ENCODE results near the gene ITPRIPL2.

DNA sequence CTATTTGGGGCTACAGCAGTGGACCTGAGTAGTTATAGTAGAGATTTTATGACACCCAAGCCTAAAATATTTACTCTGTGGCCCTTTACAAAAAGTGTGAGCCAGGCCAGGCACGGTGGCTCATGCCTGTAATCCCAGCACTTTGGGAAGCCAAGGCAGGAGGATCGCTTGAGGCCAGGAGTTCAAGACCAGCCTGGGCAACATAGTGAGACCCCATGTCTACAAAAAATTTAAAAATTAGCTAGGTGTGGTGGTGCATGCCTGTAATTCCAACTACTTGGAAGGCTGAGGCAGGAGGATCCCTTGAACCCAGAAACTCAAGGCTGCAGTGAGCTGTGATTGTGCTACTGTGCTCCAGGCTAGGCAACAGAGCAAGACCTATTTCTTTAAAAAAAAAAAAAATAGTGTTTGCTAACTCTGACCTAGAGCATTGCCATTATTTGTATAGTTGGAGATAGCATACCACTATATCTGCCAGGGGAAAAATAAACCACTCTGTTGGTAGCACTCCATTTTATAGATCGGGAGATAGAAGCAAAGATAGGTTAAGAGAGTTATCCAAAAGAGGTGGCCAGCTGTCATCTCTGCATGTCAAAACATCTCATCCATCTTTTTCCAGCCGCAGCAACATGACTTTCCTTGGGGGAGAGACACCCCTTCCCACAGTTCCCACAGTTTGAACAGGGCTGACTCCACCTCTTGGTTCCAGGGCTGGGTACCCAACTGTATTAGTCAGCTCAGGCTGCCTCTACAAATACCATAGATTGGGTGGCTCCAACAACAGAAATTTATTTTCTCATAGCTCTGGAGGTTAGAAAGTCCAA, 3.0 kb upstream of the ITPRIPL2 start:
- no peak for TF ChIP-seq EZH2 (IDR thresholded peaks at IDR 0.05; ENCODE audit: low read length)
- TF ChIP-seq, protein P1, sequence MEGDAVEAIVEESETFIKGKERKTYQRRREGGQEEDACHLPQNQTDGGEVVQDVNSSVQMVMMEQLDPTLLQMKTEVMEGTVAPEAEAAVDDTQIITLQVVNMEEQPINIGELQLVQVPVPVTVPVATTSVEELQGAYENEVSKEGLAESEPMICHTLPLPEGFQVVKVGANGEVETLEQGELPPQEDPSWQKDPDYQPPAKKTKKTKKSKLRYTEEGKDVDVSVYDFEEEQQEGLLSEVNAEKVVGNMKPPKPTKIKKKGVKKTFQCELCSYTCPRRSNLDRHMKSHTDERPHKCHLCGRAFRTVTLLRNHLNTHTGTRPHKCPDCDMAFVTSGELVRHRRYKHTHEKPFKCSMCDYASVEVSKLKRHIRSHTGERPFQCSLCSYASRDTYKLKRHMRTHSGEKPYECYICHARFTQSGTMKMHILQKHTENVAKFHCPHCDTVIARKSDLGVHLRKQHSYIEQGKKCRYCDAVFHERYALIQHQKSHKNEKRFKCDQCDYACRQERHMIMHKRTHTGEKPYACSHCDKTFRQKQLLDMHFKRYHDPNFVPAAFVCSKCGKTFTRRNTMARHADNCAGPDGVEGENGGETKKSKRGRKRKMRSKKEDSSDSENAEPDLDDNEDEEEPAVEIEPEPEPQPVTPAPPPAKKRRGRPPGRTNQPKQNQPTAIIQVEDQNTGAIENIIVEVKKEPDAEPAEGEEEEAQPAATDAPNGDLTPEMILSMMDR (optimal IDR thresholded peaks at IDR 0.05 in 1 of 3, IDR thresholded peaks at IDR 0.05 in 1 of 3, conservative IDR thresholded peaks at IDR 0.05 in 1 of 3; ENCODE audit: extremely low read depth in 1 of 3, insufficient read depth in 2 of 3, low read length in 3 of 3), result no peak
